ENCODE data around the gene ST6GAL1.
"Not testable (repeated sequence)": the region's sequence is repeated elsewhere in the genome, so short reads cannot be mapped to it uniquely, and the experiment has no call there.

Gene ST6GAL1

DNA sequence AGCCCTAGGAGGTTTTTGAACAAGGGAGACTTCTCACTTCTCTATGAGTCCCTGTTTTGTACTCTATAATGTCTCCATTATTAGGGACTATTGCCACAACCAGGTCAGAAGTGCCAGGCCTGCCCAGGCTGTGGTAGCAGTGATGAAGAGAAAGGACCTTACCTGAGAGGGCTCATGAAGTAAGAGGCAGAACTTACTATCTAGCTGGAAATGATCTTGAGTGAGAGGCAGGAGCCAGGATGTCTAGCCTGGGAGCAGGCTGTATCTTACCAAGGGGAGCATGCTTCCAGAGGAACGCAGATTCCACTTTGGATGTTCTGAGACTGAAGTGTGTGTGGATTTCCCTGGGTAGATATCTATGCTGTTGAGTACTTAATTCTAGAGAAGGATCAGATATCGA is 115.7 kb downstream of the ST6GAL1 start:
- DNase-seq (ENCODE audit: low read depth in 2 of 2): no peak

DNA sequence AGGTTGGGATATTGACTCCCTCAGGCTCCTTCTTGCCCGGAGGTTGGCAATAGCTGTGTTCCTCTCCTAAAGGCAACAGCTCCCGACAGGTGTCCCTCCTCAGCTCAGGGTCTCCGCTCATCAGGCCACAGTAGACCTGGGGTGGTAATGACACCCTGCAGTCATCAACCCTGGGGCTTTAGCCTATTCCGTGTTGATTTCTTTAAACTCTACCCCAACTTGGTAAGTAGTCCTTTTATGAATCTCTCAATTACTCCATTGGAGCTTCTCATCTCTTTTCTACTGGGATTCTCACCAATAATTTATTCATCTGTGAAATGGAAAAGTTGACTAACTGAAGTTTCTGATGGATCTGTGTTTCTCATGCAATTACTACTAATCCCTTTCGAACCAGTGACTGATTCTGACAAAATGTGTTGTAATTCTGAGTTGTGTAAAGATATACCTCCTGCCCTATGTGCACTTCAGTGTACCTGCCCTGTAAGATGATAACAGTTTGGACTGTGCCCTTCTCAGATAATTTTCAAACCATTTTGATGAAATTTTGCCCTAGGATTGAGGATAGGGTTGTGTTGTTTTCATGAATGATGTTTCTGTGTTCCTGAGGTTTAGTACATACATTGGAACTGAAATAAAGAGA is 119.3 kb downstream of the ST6GAL1 start:
- DNase-seq (ENCODE audit: low read depth in 2 of 2): no peak

DNA sequence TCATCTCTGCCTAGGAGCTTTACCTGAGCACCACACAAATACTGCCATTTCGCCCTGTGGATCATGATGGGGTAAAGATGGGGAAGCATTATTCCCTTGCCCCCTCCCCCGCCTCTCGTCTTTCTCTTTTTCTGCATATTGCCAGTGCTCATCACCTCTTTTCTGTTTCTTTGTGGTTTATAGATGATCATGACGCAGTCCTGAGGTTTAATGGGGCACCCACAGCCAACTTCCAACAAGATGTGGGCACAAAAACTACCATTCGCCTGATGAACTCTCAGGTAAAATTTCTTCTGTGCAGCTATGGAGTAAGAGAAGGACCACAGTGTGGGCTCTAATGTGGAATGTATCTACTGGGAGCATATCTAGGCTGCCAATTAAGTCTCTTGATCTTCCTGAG is 120.7 kb downstream of the ST6GAL1 start:
- no peak for DNase-seq (ENCODE audit: low read depth in 2 of 2)

DNA sequence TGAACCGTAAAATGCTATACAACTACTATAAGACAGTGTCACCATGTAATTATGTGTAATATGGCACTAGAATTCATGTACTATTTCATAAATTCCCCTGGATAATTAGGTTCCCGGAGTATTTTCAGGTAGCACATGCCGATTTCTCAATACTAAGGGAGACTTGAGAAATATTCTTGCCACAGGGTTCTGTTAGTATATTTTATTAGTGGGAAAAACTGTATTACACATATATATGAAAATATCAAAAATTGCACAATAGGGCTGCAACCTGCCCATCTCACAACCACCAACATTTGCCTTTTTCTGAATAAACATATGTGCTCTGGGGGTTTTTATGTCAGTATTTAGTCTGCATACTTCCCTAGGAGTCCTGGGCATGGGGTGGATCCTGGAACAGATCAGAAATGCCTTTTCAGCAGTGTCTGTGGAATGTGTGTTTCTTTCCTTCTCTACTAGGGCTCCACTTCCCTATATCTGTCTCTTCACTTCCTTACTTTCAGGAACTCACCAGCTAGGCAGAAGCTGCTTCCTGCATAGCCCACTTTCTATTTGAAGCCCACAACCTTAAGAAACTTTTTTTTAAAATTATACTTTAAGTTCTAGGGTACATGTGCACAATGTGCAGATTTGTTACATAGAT is 121.5 kb downstream of the ST6GAL1 start:
- DNase-seq (ENCODE audit: low read depth in 2 of 2): no peak

DNA sequence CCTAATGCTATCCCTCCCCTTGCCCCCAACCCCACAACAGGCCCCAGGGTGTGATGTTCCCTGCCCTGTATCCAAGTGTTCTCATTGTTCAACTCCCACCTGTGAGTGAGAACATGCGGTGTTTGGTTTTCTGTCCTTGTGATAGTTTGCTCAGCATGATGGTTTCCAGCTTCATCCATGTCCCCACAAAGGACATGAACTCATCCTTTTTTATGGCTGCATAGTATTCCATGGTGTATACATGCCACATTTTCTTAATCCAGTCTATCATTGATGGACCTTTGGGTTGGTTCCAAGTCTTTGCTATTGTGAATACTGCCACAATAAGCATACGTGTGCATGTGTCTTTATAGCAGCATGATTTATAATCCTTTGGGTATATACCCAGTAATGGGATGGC is 122.1 kb downstream of the ST6GAL1 start:
- DNase-seq (ENCODE audit: low read depth in 2 of 2): not testable (repeated sequence)

DNA sequence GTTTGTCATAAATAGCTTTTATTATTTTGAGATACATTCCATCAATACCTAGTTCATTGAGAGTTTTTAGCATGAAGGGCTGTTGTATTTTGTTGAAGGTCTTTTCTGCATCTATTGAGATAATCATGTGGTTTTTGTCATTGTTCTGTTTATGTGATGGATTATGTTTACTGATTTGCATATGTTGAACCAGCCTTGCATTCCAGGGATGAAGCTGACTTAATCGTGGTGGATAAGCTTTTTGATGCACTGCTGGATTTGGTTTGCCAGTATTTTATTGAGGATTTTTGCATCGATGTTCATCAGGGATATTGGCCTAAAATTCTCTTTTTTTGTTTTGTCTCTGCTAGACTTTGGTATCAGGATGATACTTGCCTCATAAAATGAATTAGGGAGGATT is 124.1 kb downstream of the ST6GAL1 start:
- not testable (repeated sequence) for DNase-seq (ENCODE audit: low read depth in 2 of 2)

DNA sequence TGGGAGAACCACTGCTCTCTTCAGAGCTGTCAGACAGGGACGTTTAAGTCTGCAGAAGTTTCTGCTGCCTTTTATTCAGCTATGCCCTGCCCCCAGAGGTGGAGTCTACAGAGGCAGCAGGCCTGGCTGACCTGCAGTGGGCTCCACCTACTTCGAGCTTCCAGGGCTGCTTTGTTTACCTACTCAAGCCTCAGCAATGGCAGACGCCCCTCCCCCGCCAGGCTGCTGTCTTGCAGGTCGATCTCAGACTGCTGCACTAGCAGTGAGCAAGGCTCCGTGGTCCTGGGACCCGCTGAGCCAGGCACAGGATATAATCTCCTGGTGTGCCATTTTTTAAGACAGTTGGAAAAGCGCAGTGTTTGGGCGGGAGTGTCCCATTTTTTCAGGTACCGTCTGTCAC is 127.5 kb downstream of the ST6GAL1 start:
- DNase-seq (ENCODE audit: low read depth in 2 of 2): not testable (repeated sequence)

DNA sequence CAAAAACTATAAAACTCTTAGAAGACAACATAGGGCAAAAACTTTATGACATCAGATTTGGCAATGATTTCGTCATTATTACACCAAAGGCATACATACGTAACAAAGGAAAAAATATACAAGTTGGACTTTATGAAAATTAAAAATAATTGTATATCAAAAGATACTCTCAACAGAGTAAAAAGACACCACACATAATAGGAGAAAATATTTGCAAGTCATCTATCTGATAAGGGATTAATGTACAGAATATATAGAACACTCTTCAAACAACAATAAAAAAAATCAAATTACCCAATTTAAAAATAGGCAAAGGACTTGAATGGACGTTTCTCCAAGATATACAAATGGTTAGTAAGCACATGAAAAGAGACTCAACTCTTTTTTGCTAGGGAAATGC is 131.4 kb downstream of the ST6GAL1 start:
- no peak for DNase-seq (ENCODE audit: low read depth in 2 of 2)

DNA sequence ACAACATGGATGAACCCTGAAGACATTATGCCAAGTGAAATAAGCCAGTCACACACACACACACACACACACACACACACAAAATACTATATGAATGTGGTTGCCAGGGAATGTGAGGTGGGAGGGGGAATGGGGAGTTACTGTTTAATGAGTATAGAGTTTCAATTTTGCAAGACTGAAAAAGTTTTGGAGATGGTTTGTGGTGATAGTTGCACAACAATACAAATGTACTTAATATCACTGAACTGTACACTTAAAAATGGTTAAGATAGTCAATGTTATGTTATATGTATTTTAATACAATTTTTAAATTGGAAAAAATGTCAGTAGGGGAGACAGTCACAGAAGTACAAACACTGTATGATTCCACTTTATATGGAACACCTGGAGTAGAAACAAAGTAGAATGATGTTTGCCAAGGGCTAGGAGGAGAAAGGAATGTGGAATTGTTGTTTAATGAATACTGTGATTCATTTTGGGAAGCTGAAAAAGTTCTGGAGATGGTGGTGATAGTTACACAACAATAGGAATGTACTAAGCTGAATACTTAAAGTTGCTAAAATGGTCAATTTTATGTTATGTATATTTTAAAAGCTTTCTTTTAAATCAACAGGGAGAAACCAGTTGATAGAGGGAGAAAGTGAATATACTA is 132.3 kb downstream of the ST6GAL1 start:
- no peak for DNase-seq (ENCODE audit: low read depth in 2 of 2)

DNA sequence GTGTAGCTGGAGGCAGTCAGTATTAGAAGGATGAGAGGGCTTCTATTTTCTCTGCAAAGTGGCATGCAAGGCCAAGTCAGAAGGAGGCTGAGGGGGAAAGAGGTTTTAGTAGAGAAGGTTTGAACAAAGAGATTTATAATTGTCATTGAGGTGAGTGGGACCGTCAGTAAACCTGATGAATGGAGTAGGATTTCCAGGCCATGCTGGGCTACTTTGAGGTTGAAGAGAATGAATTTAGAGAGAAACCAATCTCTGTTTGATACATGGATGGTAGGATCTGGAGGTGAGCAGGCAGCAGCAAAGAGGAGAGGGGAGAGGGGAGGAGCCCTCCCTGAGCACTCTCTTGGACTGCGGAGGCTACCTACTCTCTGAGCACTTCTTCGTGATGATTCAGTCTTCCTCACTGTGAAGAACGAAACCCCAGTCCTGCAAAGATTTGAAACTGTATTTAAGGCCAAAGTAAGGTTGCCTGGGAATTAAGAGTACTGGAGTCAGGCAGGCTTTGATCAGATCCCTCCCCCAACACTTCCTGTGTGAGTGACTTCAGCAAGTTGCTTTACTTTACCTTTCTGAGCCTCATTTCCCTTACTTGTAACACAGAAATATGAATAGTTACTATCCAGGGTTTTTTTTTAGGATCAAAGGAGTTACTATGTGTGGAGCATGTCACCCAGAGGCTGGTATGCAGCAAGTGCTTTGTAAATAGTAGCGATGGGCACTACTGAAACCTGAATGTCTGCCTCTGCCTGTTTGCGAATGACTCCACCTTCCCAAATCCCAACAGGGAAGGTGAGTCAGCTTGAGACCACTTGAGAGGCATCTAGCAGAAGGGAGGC is 133.2 kb downstream of the ST6GAL1 start:
- DNase-seq (ENCODE audit: low read depth in 2 of 2): no peak

DNA sequence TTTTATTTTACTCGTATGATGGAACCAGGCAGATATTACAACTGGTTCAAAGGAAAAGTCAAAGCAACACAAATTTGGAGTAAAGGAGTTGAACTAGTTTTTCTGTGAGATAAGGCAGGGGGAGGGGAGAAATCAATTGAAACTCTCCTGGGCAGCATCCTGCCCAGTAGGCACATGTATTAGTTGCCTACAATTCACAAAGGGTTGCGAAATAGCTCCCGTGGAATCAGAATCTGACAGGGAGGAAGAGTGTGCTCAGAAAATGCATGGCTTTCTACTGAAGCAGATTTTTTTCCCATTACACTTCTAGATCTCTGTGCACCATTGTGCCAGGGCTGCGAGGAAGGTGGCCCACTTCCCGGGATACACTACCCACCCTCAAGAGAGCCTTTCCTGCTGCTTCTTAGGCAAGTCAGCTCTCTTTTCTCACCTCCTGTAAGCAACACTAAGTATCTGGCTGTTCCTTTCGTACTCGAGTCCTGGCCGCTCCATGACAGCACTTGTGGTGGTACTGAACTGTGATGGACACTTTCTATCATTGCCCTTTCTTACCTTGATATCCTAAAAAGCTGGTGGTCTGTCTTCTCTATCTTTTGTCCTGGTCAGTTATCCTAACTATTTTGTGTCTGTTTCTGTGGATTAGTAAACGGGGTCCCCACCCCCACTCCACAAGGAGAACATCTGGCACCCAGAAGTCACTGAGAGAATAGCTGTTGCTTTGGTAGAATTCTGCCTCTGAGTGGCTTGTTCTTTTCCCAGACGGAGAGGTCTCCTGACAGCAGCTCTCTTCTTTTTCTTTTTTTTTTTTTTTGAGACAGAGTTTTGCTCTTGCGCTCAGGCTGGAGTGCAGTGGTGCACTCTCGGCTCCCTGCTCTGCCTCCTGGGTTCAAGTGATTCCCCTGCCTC is 134.1 kb downstream of the ST6GAL1 start:
- no peak for DNase-seq (ENCODE audit: low read depth in 2 of 2)

DNA sequence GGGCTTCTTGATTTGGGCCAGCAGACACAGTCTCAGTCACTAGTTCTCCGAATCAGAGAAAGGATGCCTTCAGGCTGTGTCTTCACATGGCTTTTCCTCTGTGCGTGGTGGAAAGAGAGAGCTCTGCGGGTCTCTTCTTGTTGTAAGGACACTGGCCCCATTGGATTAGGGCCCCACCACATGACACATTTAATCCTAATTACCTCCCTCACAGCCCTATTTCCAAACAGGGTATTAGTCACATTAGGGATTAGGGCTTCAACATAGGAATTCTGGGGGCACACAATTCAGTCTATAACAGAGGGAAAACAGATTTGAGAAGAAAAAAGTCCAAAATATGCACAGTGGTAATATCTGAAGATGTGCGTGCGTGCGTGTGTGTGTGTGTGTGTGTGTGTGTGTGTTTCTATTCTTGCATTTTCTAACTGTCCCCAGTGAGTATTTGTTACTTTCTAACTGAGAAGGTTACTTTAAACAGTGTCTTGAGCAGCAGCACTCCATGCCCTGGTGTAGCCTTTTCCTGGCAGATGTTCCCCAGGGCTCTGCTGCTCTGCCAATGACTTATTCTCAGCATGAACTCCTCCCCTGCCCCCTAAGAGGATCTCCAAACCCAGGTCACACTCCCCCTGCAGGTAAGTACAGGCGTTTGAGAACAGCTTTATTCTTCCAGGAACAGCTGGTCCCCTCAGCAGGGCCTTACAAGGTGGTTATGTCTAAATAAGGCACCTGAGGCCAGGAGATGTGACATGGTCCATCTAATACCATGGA is 136.1 kb downstream of the ST6GAL1 start:
- DNase-seq (ENCODE audit: low read depth in 2 of 2): peak; percentile 23

DNA sequence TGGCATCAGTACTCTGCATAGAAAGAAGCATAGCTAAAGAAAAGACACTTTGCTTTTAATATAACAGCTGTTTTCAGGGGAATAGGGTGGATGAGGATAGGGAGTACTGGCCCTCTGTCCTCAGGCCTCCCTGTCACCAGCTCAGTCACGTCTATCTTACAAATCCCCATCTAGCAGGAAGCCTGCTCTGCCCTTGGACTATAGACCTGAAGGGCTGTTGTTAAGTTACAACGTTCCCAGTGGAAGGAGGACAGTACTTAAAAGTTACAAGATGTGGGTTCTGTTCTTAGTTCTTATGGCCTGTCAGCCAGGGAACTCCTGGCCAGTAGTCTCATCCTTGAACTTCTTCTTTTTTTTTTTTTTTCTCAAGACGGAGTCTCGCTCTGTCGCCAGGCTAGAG is 138.5 kb downstream of the ST6GAL1 start:
- no peak for DNase-seq (ENCODE audit: low read depth in 2 of 2)

DNA sequence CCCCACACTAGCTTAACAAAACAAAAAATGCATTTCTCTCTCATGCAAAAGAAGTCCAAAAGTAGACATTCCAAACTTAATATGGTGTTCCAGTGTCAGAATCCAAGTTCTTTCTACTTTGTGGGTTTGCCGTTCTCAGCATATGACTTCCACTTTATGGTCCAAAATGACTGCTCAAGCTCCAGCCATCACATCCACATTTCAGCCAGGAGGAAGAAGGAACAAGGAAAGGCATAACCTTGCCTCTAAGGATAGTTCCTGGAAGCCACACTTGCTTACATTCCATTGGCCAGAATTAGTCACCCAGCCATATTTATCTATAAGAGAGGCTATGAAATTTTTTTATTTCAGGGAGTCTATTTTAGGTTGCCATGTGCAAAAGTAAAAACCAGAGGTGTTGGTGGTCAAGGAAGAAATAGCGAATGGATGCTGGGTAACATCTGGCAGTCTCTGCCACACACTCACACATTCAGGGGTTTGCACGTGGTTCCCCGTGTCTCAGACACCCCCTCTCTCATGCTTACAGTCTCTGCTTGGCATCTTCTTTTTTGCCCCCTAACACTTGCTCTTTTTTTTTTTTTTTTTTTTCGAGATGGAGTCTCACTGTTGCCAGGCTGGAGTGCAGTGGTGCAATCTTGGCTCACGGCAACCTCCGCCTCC is 139.7 kb downstream of the ST6GAL1 start:
- DNase-seq (ENCODE audit: low read depth in 2 of 2): no peak

DNA sequence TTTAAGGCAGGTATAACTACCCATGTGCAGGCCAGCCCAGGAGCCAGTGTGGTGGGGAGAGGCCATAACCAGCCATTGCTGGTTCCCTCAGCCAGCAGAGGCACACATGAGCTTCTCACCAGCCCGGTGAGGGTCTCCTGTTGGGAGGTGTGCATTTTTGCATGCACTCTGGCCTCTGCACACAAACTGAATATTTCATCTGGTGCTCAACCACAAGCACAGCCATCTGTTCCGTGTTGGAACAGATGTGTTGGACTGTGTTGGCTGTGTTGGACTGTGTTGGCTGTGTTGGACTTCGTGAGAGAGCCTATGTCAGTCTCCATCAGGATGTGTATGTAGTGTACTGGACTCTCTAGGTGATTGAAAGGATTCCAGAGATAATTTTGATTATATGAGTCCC is 141.8 kb downstream of the ST6GAL1 start:
- no peak for DNase-seq (ENCODE audit: low read depth in 2 of 2)

DNA sequence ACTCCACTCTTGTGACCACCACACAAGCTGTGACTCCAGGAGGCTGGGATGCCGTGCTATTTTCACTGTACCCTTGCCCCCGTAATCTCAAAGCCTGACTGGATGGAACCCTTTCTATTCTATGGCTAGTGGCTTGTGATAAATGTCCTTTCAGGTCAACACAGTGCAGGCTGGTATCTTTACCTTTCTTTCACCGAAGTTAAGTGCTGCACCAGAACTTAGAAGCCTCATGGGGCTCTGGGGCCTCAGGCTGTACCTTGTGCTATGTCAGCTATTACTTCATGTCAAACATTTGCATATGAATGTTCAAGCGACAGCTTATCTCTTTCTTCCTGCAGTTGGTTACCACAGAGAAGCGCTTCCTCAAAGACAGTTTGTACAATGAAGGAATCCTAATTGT is 142.2 kb downstream of the ST6GAL1 start:
- no peak for DNase-seq (ENCODE audit: low read depth in 2 of 2)

DNA sequence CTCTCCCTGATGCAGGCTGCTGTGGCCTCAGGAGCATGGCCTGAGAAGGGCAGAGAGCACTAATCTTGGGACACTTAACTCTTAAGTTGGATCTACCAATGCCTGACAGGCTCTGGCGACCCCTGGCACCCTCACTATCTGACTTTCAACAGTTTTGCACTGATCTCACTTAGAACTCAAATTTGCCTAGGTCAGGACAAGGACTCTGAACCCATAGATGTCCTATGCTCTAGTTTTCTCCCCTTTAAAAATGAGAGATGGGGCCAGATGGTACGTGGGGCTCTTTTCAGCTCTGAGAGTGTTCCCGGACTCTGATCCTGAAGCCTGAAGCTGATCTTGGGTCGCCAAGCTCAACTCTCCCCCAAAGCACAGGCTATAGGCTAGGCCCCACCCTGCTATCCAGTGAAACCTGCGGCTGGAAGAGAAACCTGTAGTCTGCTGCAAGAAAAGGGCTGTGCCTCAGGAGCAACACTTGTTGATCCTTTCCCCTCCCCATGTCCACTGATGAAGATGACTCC is 143.3 kb downstream of the ST6GAL1 start:
- DNase-seq (ENCODE audit: low read depth in 2 of 2): no peak

DNA sequence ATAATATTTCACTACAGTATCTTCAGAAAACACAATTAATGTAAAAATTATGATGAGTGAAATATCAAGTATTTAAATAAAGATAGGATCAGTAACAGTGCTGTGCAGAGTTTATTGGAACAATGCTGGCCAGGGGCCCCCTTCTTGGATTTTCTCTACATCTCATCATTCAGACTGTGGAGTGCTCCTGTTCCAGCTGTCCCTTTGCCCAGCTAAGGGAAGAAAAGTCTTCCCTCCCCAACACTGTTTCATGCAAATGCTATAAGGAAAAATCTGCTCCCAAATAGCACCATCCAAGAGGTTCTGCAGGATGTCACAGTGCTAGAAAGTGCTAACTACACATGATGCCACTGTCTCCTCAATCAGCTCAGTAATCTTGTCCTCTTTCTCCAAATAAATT is 144.5 kb downstream of the ST6GAL1 start:
- DNase-seq (ENCODE audit: low read depth in 2 of 2): no peak

DNA sequence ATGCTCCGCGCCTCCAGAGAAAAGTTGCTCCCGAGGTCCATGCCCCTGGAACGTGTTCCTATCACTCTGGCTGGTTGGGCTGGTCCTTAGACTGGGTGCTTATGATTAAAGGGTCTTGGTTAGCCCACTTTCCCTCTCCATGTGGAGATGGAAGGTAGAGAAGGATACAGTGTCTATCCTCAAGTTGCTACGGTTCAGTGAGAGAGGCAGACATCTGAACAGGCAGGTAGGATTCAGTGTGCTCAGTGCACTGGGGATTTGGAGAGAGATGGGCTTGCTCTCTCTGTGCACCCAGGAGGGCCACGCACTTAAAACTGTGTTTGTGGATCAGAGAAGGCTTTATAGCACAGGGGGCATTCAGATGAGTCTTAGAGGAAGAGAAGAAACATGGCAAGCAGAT is 146.0 kb downstream of the ST6GAL1 start:
- DNase-seq (ENCODE audit: low read depth in 2 of 2): no peak

DNA sequence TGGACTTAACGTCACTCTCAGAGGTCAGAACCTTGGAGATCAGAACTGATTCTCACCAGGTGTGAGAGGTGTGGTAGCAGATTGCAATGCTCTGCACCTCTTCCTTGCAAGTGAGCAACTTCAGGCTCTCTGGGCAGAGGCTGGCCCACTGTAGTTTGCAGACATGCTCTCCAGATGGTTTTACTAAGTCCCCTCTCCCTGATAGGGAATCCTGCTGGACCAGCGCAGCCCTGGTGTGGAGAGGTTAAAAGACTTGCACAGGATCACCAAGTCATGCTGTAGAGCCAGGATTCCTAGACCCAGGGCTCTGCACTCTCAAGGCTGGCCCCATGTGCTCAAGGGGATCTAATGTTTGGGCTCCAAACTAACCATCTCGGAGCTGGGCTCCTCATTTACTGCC is 146.8 kb downstream of the ST6GAL1 start:
- no peak for DNase-seq (ENCODE audit: low read depth in 2 of 2)

Data from stimulated activated CD4-positive, alpha-beta T cell treated with anti-CD3 and anti-CD28 coated beads, Interleukin-4, amount 100 ng/mL, for 48 hours (primary cell).